HG03571 (cell line): Measurements from ENCODE around the gene CD2AP.
A peak's percentile ranks its signal among the peaks of the same experiment; 100 is the strongest.
"Not testable (repeated sequence)": the region's sequence is repeated elsewhere in the genome, so short reads cannot be mapped to it uniquely, and the experiment has no call there.

Experiments
- ATAC-seq: cut with Tn5 transposase; IDR thresholded peaks from one replicate; pipeline ENCODE4 v1.9.1; 2021; ENCODE audit not compliant: unreplicated experiment

Gene CD2AP

DNA sequence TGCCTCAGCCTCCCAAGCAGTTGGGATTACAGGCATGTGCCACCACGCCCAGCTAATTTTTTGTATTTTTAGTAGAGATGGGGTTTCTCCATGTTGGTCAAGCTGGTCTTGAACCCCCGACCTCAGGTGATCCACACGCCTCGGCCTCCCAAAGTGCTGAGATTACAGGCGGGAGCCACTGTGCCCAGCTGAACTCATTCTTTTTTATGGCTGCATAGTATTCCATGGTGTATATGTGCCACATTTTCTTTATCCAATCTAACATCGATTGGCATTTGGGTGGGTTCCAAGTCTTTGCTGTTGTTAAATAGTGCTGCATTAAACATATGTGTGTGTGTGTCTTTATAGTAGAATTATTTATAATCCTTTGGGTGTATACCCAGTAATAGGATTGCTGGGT is 78.9 kb downstream of the CD2AP start:
- ATAC-seq, result not testable (repeated sequence)

DNA sequence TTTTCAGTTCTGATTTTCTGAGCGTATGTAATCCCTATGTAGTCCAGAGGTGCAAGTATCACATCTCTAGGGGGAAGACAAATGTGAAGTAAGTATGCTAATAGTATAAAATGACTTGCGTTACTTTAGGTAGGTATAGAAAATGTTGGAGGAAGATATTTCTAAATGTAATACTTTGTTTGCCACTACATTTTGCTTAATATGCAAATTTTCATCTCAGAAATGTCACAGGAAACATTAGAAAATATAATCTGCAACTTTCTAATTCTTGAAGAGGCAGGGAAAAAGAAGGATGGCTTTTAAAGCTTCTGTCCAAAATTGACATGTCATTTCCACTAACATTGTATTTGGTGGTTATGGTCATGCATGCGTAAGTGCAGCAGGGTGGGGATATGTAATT is 85.6 kb downstream of the CD2AP start:
- no peak for ATAC-seq

DNA sequence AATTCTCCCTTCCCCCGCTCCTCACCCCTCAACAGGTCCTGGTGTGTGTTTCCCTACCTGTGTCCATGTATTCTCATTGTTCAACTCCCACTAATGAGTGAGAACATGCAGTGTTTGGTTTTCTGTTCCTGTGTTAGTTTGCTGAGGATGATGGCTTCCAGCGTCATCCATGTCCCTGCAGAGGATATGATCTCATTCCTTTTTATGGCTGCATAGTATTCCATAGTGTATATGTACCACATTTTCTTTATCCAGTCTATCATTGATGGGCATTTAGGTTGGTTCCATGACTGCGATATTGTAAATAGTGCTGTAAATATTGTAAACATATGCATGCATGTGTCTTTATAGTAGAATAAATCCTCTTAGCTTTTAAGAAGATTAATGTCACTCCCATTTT is 89.0 kb downstream of the CD2AP start:
- ATAC-seq, result not testable (repeated sequence)

DNA sequence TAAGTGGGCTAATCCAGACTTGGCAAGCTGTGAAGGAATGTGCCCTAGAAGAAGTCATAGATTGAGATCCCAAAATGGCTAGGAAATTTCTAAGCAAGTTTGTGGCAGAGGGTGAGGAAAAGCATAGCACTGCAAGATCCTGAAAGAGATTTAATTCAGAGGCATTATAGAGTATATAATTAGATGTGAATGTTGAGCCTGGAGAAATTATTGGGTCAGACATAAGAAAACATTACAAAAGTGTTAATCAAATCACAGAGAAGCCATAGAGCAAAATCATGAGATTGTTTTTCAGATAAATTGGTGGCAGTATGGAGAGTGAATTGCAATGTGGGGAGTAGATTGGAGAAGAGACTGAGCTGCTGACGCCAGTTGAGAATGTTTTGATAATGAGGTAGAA is 90.0 kb downstream of the CD2AP start:
- no peak for ATAC-seq

DNA sequence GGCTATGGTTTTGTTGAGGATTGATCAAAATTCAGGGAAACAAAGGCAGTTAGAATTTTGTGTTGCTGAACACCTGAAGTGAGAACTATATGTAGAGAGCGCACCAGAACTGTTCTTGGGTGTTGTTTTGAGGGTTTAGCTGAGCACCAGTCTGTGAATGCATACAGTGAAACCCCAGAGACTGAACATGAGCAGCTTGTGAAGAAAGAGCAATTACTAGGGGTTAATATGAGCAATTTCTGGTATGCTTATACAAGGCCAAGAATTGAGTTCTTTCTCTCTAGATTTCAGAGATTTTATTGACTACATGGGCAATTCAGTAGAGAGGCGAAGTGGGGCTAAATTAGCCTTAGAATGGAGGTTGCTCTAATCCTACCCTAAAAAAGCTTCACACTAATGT is 93.9 kb downstream of the CD2AP start:
- ATAC-seq, result no peak

DNA sequence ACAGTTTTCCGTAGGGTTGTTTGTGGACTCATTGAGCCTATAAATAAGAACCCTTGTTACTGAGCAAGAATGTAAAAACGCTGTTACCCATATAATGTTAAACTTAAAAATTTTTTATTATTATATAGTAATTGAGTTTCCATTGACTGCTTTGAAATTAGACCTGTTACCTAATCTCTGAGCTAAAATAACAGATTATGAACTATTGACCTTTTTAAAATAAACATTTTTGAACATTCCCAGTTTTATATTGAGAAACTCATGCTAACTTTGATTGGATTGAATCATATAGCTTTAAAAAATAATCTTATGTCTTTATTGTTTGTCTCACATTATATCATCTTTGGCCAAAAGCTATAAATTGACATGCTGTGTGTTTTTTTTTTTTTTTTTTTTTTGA is 95.5 kb downstream of the CD2AP start:
- no peak for ATAC-seq

DNA sequence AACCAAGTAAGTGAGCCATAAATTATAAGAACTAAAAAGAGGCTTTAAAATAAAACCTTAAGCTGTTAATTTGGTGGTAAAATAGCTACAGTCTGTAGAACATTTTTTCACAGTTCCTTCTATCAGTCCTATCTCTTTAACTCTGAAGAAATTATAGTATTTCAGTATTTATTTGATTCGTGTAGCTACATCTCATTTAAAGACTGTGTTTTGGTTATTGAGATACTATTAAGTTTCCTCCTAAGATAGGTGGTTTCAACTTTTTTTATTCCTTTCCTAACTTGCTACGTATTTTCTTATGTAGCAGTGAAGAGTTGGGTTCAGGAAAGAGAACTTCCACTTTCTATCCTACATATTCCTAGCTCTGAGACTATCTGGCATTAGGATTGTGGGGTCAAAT is 97.2 kb downstream of the CD2AP start:
- ATAC-seq, result no peak

DNA sequence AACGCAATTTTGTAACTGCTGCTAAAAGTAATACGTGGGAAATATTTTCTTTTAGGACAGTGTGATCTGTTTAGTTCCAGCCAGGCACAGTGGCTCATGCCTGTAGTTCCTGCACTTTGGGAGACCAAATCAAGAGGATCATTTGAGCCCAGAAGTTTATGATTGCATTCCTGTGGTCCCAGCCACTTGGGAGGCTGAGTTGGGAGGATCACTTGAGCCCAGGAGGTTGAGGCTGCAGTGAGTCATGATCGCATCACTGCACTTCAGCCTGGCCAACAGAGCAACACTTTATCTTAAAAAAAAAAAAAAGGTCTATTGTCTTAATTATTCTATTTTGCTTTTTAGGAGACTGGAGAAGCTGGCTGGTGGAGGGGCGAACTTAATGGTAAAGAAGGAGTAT is 101.5 kb downstream of the CD2AP start:
- ATAC-seq, result no peak

DNA sequence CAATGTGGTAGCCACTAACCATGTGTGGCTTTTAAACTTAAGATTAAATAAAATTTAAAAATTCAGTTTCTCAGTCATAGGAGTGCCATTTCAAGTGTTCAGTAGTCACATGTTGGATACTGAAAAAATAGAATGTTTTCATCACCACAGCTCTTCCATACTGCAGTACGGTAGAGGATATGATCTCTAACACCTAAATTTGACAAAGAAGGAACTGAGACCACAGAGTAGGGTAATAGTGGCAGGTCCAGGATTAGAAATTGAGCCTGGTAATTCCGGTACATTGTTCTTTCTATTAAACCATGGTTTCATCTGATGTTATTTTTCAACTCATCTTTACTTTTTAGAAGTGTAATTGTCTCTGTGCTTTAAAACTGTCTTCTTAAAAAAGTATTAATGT is 104.0 kb downstream of the CD2AP start:
- ATAC-seq, result peak; percentile 64

DNA sequence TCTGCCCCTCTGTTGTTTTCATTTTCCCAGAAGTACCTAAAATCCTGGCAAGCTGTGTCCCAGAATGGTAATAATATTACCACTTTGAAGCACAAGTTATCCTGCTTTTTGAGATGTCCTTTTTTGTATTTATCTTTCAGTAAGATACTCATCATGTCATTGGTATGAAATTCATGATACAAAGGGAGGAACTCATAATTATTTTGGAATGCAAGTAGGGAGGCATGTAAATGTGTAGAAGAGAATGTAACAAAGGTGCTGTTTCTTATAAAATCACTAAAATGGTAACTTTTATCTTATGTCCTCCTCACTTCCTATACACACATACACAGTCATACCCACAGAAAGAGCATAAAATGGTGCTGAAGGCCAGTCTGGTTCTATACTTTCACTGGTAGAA is 109.9 kb downstream of the CD2AP start:
- no peak for ATAC-seq

DNA sequence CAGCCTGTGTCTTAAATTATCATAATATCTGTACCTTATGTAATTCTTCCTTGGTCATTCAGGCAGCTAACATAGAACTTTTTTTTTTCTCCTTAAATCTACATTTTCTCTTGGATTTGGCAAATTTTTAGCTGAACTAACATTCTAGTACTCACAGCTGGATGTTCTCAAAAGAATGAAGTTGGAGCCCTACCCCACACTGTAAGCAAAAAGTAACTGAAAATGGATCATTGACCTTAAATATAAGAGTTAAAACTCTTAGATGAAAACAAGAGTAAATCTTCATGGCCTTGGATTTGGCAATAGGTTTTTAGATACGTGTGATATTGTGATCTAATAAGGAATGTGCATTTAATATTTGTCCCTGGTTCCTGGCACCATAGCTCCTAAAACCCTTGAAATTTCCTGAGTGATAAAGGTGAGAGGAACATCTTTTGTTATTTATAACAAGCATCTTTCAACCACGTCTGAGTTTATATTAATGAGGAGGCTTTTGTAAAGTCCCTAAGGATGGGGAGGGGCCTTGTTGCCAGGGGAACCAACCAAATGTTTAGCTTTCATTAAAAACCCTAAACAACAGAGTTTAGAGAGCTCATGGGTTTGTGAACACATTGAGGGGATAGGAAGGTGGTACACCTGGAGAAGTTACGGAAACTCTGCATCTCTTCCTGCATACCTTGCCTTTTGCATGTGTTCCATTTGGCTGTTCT is 114.7 kb downstream of the CD2AP start:
- ATAC-seq, result no peak

DNA sequence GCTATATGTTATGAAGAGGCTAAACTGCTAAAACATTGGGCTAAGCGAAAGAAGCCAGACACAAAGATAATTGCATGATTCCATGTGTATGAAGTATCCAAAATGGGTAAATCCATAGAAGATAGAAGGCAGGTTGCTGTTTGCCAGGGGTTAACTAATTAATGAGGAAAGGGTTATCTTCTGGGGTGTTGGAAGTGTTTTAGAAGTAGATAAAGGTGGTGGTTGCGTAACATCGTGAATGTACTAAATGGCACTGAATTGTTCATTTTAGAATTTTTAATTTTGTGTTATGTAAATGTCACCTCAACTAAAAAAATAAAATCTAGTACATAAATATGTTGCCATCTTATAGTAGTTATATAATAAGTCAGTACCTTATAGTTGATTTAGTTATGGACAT is 116.4 kb downstream of the CD2AP start:
- no peak for ATAC-seq

DNA sequence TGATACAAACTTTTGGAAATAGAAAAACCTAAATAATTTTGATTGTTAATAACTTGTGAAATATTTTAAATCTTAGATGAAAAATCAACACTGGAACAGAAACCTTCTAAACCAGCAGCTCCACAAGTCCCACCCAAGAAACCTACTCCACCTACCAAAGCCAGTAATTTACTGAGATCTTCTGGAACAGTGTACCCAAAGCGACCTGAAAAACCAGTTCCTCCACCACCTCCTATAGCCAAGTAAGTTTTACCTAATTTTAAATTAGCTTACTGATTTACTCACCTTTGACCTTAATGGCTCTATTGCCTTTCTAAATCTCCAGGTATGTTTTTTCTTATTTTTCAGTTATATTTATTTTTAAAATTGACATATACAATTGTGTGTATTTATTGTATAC is 118.2 kb downstream of the CD2AP start:
- no peak for ATAC-seq

DNA sequence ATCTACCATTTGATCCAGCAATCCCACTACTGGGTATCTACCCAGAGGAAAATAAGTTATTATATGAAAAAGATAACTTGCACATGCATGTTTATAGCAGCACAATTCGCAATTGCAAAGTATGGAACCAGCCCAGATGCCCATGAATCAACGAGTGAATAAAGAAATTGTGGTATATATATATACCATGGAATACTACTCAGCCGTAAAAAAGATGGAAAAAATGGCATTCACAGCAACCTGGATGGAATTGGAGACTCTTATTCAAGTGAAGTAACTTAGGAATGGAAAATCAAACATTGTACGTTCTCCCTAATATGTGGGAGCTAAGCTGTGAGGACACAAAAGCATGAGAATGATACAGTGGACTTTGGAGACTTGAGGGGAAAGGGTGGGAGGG is 120.8 kb downstream of the CD2AP start:
- ATAC-seq, result no peak

DNA sequence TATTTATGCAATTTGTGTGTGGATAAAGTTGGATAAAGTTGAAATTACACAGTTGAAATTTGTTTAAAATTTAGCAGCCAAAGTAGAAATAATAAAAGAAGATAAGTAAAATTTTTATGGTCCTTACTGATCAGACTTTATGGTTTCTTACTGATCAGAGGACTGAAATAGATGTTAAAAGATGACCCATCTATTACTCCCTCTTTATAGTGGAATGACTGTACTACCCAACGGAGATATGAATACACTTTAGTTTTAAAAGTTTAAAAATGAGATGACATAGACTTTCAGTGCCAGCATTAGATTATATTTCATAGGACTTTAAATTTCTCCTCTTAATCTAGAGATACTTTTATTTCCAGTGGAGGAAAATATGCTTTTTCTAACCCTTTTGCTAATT is 121.9 kb downstream of the CD2AP start:
- no peak for ATAC-seq

DNA sequence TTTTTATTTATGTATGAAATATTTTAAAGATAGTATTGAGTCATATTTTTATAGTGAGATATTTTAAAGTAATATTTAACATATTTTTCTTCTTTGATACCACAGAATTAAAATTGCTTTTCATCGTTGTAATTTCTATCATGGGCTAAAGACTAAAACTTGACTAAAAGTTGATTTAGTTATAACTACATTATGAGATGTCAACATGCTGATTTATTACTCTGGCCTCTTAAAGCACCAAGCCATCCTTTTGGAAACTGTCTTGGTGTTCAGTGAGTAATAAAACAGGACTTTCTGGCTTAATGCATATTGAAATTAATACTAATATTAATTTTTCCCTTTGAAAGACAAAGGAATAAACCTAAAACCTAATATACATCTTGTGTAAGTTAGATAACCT is 125.6 kb downstream of the CD2AP start:
- no peak for ATAC-seq

DNA sequence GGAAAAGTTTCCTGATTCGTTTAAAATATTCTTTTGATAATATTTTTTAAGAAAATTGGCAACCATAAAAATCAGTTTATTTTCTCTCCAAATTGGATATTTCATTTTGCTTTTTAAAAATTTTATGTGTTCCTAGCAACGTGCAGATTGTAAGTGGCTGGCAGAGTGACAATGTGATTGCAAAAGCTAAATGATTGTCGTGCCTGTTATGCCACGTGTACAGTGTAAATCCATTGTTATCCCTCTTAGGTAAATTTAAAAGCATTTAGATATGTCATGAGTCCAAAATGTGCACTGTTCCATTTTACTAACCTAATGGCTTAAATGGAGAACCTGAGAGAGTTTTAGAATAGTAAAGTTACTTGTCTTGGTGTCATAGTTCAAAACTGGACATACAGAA is 126.4 kb downstream of the CD2AP start:
- ATAC-seq, result no peak

DNA sequence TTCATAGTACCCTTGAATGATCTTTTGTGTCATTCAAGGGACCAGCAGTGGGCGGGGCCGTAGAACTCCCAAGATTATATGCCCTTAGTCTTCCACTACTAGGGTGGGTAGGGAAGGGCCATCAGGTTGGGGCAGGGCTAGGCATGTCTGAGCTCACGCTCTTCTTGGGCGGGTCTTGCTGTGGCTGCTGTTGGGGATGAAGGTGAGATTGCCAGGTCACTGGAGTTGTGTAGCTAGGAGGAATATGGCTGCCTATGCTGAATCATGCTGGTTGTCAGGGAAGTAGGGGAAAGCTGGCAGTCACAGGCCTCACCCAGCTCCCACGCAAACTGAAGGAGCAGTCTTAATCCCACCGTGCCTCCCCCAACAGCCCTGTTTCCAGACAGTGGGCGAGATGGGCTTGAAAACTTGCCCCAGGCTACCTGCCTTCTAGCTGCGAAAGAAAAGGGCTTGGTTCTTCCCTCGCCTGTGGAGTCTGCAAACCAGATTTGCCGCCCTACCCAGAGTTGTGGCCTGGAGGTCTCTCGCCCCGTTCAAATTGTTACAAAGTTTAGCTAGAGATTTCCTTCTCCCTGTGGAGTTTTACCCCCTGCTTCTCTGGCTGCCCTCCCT is 144.4 kb downstream of the CD2AP start:
- ATAC-seq, result no peak

DNA sequence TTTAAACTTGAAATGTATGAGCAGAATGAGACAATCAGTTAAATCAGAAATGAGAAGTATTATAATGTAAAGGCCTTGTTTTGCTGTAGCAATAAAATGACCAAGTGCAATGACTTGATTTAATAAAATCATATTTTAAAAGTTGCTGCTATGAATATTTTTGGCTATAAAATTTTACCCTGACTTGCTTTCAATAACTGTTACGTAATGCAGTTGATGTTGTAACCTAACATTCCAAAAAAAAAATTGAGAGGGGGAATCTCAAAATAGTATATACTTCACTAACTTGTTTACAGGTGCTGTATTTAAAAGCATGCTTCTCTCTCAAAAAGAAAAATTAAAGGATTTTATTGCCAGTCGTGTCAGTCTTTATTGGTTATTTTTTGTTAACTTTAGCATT is 149.2 kb downstream of the CD2AP start:
- ATAC-seq, result no peak

DNA sequence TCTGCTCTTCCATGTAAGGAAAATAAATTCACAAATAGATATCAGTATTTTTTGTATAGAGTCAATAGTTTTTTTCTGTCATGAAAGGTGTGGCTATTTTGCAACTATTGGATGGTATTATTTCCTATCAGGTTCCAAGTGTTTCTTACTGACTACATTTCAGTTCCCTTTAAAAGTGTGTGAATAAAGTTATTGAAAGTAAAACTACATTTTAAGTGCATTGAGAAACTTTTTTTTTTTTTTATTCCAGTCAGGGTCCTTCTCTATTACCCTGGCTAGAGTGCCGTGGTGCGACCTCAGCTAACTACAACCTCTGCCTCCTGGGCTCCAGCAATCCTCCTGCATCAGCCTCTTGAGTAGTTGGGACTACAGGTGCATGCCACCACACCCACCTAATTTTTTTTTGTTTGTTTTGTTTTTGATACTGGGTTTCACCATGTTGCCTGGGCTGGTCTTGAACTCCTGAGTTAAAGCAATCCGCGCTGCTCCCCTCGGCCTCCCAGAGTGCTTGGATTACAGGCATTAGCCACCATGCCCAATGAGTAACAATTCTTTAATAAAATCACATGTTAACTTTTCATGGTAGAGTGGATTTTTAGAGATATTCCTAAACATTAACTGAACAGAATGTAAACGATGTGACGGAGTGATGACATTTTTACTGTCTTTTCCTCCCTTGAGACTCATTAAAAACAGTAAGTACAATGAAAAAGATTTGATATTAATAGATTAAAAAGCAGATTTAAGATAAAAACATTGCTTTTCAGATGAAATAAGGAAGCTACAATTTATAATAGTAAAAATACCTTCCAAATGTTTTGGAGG is 151.1 kb downstream of the CD2AP start:
- no peak for ATAC-seq

DNA sequence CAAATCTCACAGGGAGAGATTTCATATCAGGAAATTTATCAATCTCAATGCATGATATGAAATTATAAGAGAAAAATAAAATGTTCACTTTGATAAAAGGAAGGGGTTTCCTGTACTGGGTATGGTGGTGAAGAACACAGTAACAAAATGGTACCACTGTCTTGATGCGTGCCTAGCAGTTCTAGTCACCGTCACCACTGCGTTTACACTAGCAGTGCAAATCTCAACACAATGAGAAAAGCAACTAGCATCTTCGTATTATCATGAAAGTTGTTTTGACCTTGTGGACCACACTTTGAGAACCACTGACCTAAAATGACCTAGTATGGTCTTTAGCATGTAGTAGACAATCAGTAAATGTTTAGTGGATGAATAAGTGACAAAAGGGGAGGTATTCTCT is 152.4 kb downstream of the CD2AP start:
- ATAC-seq, result no peak

DNA sequence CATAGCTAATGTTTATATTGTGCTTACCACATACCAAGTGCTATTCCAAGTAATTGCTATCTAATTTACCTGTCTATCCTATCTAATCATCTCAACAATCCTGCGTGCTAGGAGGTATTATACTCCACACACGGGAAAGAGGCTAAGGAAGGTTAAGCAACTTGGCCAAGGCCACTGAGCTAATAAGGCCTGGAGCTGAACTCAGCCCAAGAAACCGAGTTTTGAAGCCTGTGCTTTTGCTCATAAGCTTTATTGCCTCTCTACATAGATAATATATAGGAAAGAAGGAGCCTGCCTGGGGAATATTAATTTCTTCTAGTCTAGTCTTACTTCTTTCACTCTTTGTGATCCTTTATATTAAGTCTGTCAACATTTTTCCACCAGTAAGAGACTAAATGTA is 153.0 kb downstream of the CD2AP start:
- ATAC-seq, result no peak
